Peyer's patch (tissue), 4 donors: ENCODE data around the gene SYNGR2. TPM values are rescaled to one million over a fixed set of nuclear protein-coding genes. Genes with fewer than 3 reads are reported as not detected.

ENCODE experiments used
- DNase-seq, 3 donors: peaks; one replicate each; pipeline ENCODE4 v3.0.0-alpha.2; 2017 to 2019
- H3K27ac ChIP-seq, 4 donors: fragments of 200-600 bp; sonication (generic); one replicate each; pipeline ENCODE4 v1.5.1; 2016 to 2019
- H3K27me3 ChIP-seq, 2 donors: fragments of 200-600 bp; sonication (generic); one replicate each; pipeline ENCODE4 v1.5.1; 2019
- H3K36me3 ChIP-seq, 3 donors: fragments of 200-600 bp; sonication (generic); one replicate each; pipeline ENCODE4 v1.5.1; 2016 to 2019
- H3K4me1 ChIP-seq, 4 donors: fragments of 200-600 bp; sonication (generic); one replicate each; pipeline ENCODE4 v1.5.1; 2016 to 2019
- H3K4me3 ChIP-seq, 4 donors: fragments of 200-600 bp; sonication (generic); 1 replicate in 3 of 4; 2 replicates in 1 of 4; pipeline ENCODE4 v1.5.1; 2016 to 2019; ENCODE audit warnings: mild to moderate bottlenecking in 1 of 4
- H3K9me3 ChIP-seq, 4 donors: fragments of 200-600 bp; sonication (generic); one replicate each; pipeline ENCODE4 v1.5.1; 2016 to 2019; ENCODE audit warnings: mild to moderate bottlenecking in 1 of 4
- CTCF ChIP-seq, 6 experiments: fragments of 450-650 bp in 4 of 6; fragments of 200-600 bp in 2 of 6; sonication (generic) in 1 of 6; IDR thresholded peaks; one replicate each; pipeline ENCODE4 v1.5.1; 2017 to 2019; ENCODE audit warnings: antibody characterized with exemption in 6 of 6, mild to moderate bottlenecking in 3 of 6, moderate library complexity in 1 of 6
- POLR2A ChIP-seq, 2 donors: fragments of 450-650 bp; IDR thresholded peaks; one replicate each; pipeline ENCODE4 v1.5.1; 2017; ENCODE audit warnings: antibody characterized with exemption in 2 of 2, mild to moderate bottlenecking in 2 of 2, moderate library complexity in 2 of 2
- total RNA-seq, 4 donors: library from RNA; depleted of rRNA; stranded (reverse); fragments of >200 nt; gene quantifications; one replicate each; pipeline ENCODE4 v1.1.0, GENCODE V29; 2016

The SYNGR2 gene
- total RNA-seq, 4 donors from 2014 or later, result 51.2 to 87.2 (median 77.3) TPM

- TF ChIP-seq CTCF (IDR thresholded peaks at IDR 0.05), result no peak
- TF ChIP-seq POLR2A (IDR thresholded peaks at IDR 0.05), result no peak
- Histone ChIP-seq H3K27me3 (no peaks in the 10 kb centered on the region), H3K36me3 (peaks cover 0 to 16% (median 0%) of the 10 kb centered on the region in 3 donors), H3K9me3 (no peaks in the 10 kb centered on the region), H3K27ac (peak overlapping the region; percentile 79 to 97 (median 88)), H3K4me3 (no peak overlapping the region), H3K4me1 (peaks cover 9 to 80% (median 62%) of the 10 kb centered on the region in 4 donors)
- DNase-seq, result peak; percentile 59 to 84 (median 74)
Measured at GRCh38 chr17:78173097-78173715, 4.8 kb downstream of the SYNGR2 start.

GRCh38 chr17:78174346-78174869, 6.0 kb downstream of the SYNGR2 start:
- TF ChIP-seq POLR2A (IDR thresholded peaks at IDR 0.05) (peak; percentile 31 to 54), CTCF (IDR thresholded peaks at IDR 0.05) (peak in 5 of 6 experiments; percentile 25 to 89 (median 83))
- peak; percentile 64 to 92 (median 89) for DNase-seq
- H3K4me3 ChIP-seq, result peak overlapping the region in 3 of 4 donors; percentile 3 to 25 (median 9)
- peaks cover 0 to 16% (median 0%) of the 10 kb centered on the region in 3 donors for H3K36me3 ChIP-seq
- H3K9me3 ChIP-seq, result no peaks in the 10 kb centered on the region
- H3K27ac ChIP-seq, result peak overlapping the region; percentile 79 to 97 (median 88)
- peaks cover 9 to 77% (median 60%) of the 10 kb centered on the region in 4 donors for H3K4me1 ChIP-seq
- H3K27me3 ChIP-seq, result no peaks in the 10 kb centered on the region

- Histone ChIP-seq H3K4me1 (peaks cover 9 to 70% (median 53%) of the 10 kb centered on the region in 4 donors), H3K27me3 (no peaks in the 10 kb centered on the region), H3K27ac (peak overlapping the region; percentile 79 to 97 (median 88)), H3K4me3 (peak overlapping the region in 2 of 4 donors; percentile 3 to 25), H3K36me3 (peaks cover 0 to 16% (median 0%) of the 10 kb centered on the region in 3 donors), H3K9me3 (no peaks in the 10 kb centered on the region)
- peak in 2 of 3 donors; percentile 67 to 76 for DNase-seq
- TF ChIP-seq CTCF (IDR thresholded peaks at IDR 0.05), result no peak
- peak in 1 of 2 donors; percentile 5 for TF ChIP-seq POLR2A (IDR thresholded peaks at IDR 0.05)
Measured at GRCh38 chr17:78174870-78175642, 6.7 kb downstream of the SYNGR2 start.

GRCh38 chr17:78175643-78175981, 7.2 kb downstream of the SYNGR2 start:
- Histone ChIP-seq H3K4me3 (no peak overlapping the region), H3K4me1 (peaks cover 9 to 65% (median 52%) of the 10 kb centered on the region in 4 donors), H3K36me3 (peaks cover 0 to 14% (median 0%) of the 10 kb centered on the region in 3 donors), H3K27ac (peak overlapping the region; percentile 79 to 97 (median 88)), H3K27me3 (no peaks in the 10 kb centered on the region), H3K9me3 (no peaks in the 10 kb centered on the region)
- TF ChIP-seq POLR2A (IDR thresholded peaks at IDR 0.05), result no peak
- no peak for DNase-seq

GRCh38 chr17:78176548-78177025, 8.2 kb downstream of the SYNGR2 start:
- Histone ChIP-seq H3K4me1 (peaks cover 9 to 55% (median 46%) of the 10 kb centered on the region in 4 donors), H3K27me3 (no peaks in the 10 kb centered on the region), H3K36me3 (peaks cover 0 to 6% (median 0%) of the 10 kb centered on the region in 3 donors), H3K27ac (peak overlapping the region in 1 of 4 donors; percentile 97), H3K9me3 (no peaks in the 10 kb centered on the region), H3K4me3 (no peak overlapping the region)
- DNase-seq, result peak; percentile 83 to 92 (median 86)
- TF ChIP-seq CTCF (IDR thresholded peaks at IDR 0.05) (peak; percentile 89 to 95 (median 92)), POLR2A (IDR thresholded peaks at IDR 0.05) (no peak)
